Ishikawa (cell line): Measurements from ENCODE around the gene TBL1Y.

Experiments used
- CEBPB ChIP-seq: IDR thresholded peaks from 2 replicates; pipeline ENCODE4 v1.6.1; 2012
- CREB1 ChIP-seq: IDR thresholded peaks from 2 replicates; pipeline ENCODE4 v1.6.1; 2012; ENCODE audit warnings: low read depth
- EGR1 ChIP-seq: IDR thresholded peaks from 2 replicates; pipeline ENCODE4 v1.6.1; 2012
- EP300 ChIP-seq: IDR thresholded peaks from 2 replicates; pipeline ENCODE4 v1.6.1; 2012; ENCODE audit warnings: borderline replicate concordance
- FOXM1 ChIP-seq: IDR thresholded peaks from 2 replicates; pipeline ENCODE4 v1.6.1; 2012; ENCODE audit warnings: low read depth, borderline replicate concordance
- MAX ChIP-seq: IDR thresholded peaks from 2 replicates; pipeline ENCODE4 v1.6.1; 2012
- NFIC ChIP-seq: IDR thresholded peaks from 2 replicates; pipeline ENCODE4 v1.6.1; 2012
- RAD21 ChIP-seq: IDR thresholded peaks from 2 replicates; pipeline ENCODE4 v1.6.1; 2012; ENCODE audit warnings: low read depth
- REST ChIP-seq: IDR thresholded peaks from 2 replicates; pipeline ENCODE4 v1.6.1; 2012; ENCODE audit warnings: low read depth, mild to moderate bottlenecking
- TAF1 ChIP-seq: IDR thresholded peaks from 2 replicates; pipeline ENCODE4 v1.6.1; 2012; ENCODE audit warnings: low read depth, mild to moderate bottlenecking
- TCF12 ChIP-seq: IDR thresholded peaks from 2 replicates; pipeline ENCODE4 v1.6.1; 2012; ENCODE audit warnings: low read depth
- TEAD4 ChIP-seq: IDR thresholded peaks from 2 replicates; pipeline ENCODE4 v1.6.1; 2012
- YY1 ChIP-seq: IDR thresholded peaks from 2 replicates; pipeline ENCODE4 v1.6.1; 2012; ENCODE audit warnings: low read depth
- ZBTB7A ChIP-seq: IDR thresholded peaks from 2 replicates; pipeline ENCODE4 v1.6.1; 2012; ENCODE audit warnings: low read depth

- TF ChIP-seq TEAD4 (no peak), REST (no peak), YY1 (no peak), NFIC (no peak), CREB1 (no peak), TAF1 (no peak), EP300 (no peak), TCF12 (no peak), MAX (no peak), CEBPB (no peak), FOXM1 (no peak), RAD21 (no peak), ZBTB7A (no peak), EGR1 (no peak)
These were observed 87.1 kb downstream of the TBL1Y start for GRCh38 chrY:6997503-6998066.
